Neuronal stem cell (in vitro differentiated cells): ENCODE results near the gene MIGA2.

Experiments
- DNase-seq: peaks from one replicate; pipeline ENCODE4 v3.0.0-alpha.2; 2013; ENCODE audit warnings: low spot score
- H2AFZ ChIP-seq: one replicate; pipeline ENCODE4 v1.6.1; 2013; ENCODE audit warnings: mild to moderate bottlenecking, low read length, inconsistent platforms
- H2AK5ac ChIP-seq: 2 replicates; pipeline ENCODE4 v1.6.1; 2013; ENCODE audit warnings: low read depth, mild to moderate bottlenecking, inconsistent platforms, low read length, moderate library complexity, mixed read lengths
- H2BK120ac ChIP-seq: 2 replicates; pipeline ENCODE4 v1.6.1; 2013; ENCODE audit warnings: low read depth, mild to moderate bottlenecking, inconsistent platforms, low read length, moderate library complexity, mixed read lengths
- H2BK12ac ChIP-seq: one replicate; pipeline ENCODE4 v1.6.1; 2013; ENCODE audit warnings: low read length, inconsistent platforms
- H2BK15ac ChIP-seq: 2 replicates; pipeline ENCODE4 v1.6.1; 2013; ENCODE audit warnings: mild to moderate bottlenecking, low read length, inconsistent platforms, mixed read lengths
- H2BK5ac ChIP-seq: one replicate; pipeline ENCODE4 v1.6.1; 2013; ENCODE audit warnings: inconsistent platforms, mild to moderate bottlenecking, low read length, moderate library complexity
- H3K14ac ChIP-seq: one replicate; pipeline ENCODE4 v1.6.1; 2013; ENCODE audit warnings: low read length, inconsistent platforms
- H3K18ac ChIP-seq: 2 replicates; pipeline ENCODE4 v1.6.1; 2013; ENCODE audit warnings: low read length, inconsistent platforms
- H3K23ac ChIP-seq: 2 replicates; pipeline ENCODE4 v1.6.1; 2013; ENCODE audit warnings: low read depth, mild to moderate bottlenecking, mixed read lengths, low read length, inconsistent platforms; ENCODE audit not compliant: poor library complexity
- H3K27ac ChIP-seq: replicated peaks from 3 replicates; pipeline ENCODE4 v1.5.1; 2013; ENCODE audit warnings: low read length, inconsistent platforms
- H3K27me3 ChIP-seq, 3 experiments: 2 replicates each; pipeline ENCODE4 v1.6.1; 2013; ENCODE audit warnings: low read length in 3 of 3, mild to moderate bottlenecking in 2 of 3, inconsistent platforms in 1 of 3, low read depth in 1 of 3, mixed read lengths in 1 of 3, moderate library complexity in 1 of 3; ENCODE audit not compliant: control insufficient read depth in 3 of 3, insufficient read depth in 3 of 3
- H3K36me3 ChIP-seq, 2 donors: replicated peaks in 1 of 2; 2 replicates each; pipeline ENCODE4 v1.6.1; 2013; ENCODE audit warnings: low read length in 2 of 2; ENCODE audit not compliant: control insufficient read depth in 2 of 2, insufficient read depth in 2 of 2
- H3K4ac ChIP-seq: 2 replicates; pipeline ENCODE4 v1.6.1; 2013; ENCODE audit warnings: inconsistent platforms, mild to moderate bottlenecking, low read length, moderate library complexity
- H3K4me1 ChIP-seq, 2 donors: 1 replicate in 1 of 2; 2 replicates in 1 of 2; pipeline ENCODE4 v1.6.1; 2013; ENCODE audit warnings: low read length in 2 of 2, low read depth in 1 of 2; ENCODE audit not compliant: control insufficient read depth in 2 of 2, insufficient read depth in 1 of 2
- H3K4me2 ChIP-seq: one replicate; pipeline ENCODE4 v1.6.1; 2013; ENCODE audit warnings: mild to moderate bottlenecking, low read length, inconsistent platforms; ENCODE audit not compliant: insufficient read depth, poor library complexity, severe bottlenecking
- H3K4me3 ChIP-seq, 2 donors: 2 replicates each; pipeline ENCODE4 v1.5.1; 2013; ENCODE audit warnings: low read length in 2 of 2, mild to moderate bottlenecking in 2 of 2, inconsistent platforms in 1 of 2, moderate library complexity in 1 of 2
- H3K79me1 ChIP-seq: one replicate; pipeline ENCODE4 v1.6.1; 2013; ENCODE audit warnings: low read depth, mild to moderate bottlenecking, inconsistent platforms, low read length, moderate library complexity
- H3K9ac ChIP-seq: one replicate; pipeline ENCODE4 v1.6.1; 2013; ENCODE audit warnings: mild to moderate bottlenecking, low read depth, low read length, inconsistent platforms; ENCODE audit not compliant: poor library complexity
- H3K9me3 ChIP-seq, 2 donors: replicated peaks in 1 of 2; 2 replicates each; pipeline versions ENCODE3 to v1.6.1; 2013; ENCODE audit warnings: low read length in 2 of 2, mild to moderate bottlenecking in 2 of 2, inconsistent platforms in 1 of 2, low read depth in 1 of 2, mixed read lengths in 1 of 2, moderate library complexity in 1 of 2; ENCODE audit not compliant: control insufficient read depth in 2 of 2, insufficient read depth in 1 of 2
- H4K8ac ChIP-seq: one replicate; pipeline ENCODE4 v1.6.1; 2013; ENCODE audit warnings: low read depth, mild to moderate bottlenecking, inconsistent platforms, low read length, moderate library complexity
- H4K91ac ChIP-seq: one replicate; pipeline ENCODE4 v1.6.1; 2013; ENCODE audit warnings: low read length, low read depth, mild to moderate bottlenecking, inconsistent platforms; ENCODE audit not compliant: poor library complexity
- WGBS, 2 donors: extraction: QIAGEN DNeasy Blood & Tissue Kit; methylation state at CpG; one replicate each; pipeline ENCODE4 v1.1.7; 2013; ENCODE audit warnings: missing lambda C conversion rate in 2 of 2, mixed read lengths in 1 of 2; ENCODE audit not compliant: insufficient read length in 2 of 2, insufficient replicate concordance in 1 of 2; ENCODE audit errors: extremely low coverage in 2 of 2; 5-methylcytosine and 5-hydroxymethylcytosine counted together

The MIGA2 gene

DNA sequence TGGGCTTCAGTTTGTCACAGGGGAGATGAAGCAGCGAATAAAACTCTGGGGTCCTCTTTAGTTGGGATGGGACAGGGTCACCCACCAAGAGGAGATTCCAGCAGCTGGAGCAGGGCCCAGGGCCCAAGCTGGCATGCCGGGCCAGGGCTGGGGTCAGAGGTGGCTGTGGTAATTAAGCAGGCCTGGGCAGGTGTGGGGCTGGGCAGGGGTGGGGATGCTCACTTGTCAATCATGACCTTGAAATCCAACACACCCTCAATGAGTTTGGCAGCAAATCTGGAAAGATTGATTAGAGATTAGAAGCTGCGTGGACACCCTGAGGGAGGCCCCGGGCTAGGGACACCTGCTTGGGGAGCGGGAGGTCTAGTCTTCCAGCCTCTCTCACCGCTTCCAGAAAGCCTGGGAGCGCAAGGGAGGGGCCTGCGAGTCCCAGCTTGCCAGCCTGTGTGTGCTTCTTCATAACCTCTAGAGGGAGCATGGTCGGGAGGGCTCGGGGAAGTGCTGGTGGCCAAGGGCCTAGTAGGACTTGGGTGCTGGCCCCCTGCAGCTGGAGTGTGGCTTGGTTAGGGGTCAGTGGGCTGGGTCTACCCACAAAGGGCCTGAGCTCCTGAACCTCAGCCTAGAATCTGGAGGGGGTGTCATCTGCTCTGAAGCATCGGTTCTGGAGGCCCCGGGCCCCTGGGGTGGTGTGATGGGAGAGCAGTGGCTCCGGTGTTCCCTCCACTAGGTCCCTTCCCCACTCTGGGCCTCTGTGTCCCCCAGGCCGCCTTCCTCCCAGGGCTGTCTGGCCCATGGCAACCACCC is 66.6 kb downstream of the MIGA2 start:
- Histone ChIP-seq H3K4me1 (no peaks in the 10 kb centered on the region), H3K79me1 (peaks cover 2% of the 10 kb centered on the region), H3K14ac (no peak overlapping the region), H3K9ac (no peak overlapping the region), H2AFZ (no peak overlapping the region), H3K27ac (no peak overlapping the region), H3K9me3 (no peaks in the 10 kb centered on the region), H3K27me3 (no peaks in the 10 kb centered on the region), H4K91ac (no peak overlapping the region), H3K36me3 (peaks cover 0 to 11% of the 10 kb centered on the region in 2 donors), H3K23ac (peak overlapping the region; percentile 65), H3K18ac (no peak overlapping the region), H2BK15ac (peak overlapping the region; percentile 58), H3K4ac (no peak overlapping the region), H2BK120ac (no peak overlapping the region), H2AK5ac (peak overlapping the region; percentile 92), H2BK12ac (no peak overlapping the region), H3K4me3 (no peak overlapping the region), H2BK5ac (no peak overlapping the region), H3K4me2 (no peak overlapping the region), H4K8ac (no peak overlapping the region)
- DNase-seq, result no peak
- no CpG with 5 or more reads among the region's 14 CpGs for WGBS, 2 donors

DNA sequence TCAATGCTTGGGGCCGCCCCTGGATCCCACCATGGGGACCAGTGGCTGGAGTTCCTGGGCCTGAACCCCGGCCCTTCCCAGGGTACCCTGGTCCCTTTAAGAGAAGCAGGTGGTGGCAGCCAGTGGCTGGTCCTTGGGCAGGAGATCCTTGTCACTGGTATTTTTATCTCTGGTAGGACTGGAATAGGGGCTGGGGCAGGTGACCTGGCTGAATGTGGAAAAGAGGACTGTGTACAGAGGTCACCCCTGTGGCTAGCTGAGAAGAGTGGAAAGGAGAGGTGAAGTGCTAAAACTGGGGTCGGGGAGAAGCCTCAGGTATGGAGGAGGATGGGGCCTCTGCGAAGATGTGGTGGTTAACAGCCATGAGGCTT is 67.2 kb downstream of the MIGA2 start:
- Histone ChIP-seq H3K4me2 (no peak overlapping the region), H2BK12ac (no peak overlapping the region), H3K79me1 (peaks cover 2% of the 10 kb centered on the region), H3K4me3 (no peak overlapping the region), H3K23ac (peak overlapping the region; percentile 65), H2BK5ac (no peak overlapping the region), H3K9me3 (no peaks in the 10 kb centered on the region), H3K9ac (no peak overlapping the region), H3K14ac (no peak overlapping the region), H3K18ac (no peak overlapping the region), H2AFZ (no peak overlapping the region), H4K8ac (no peak overlapping the region), H3K27ac (no peak overlapping the region), H2BK120ac (no peak overlapping the region), H3K4me1 (no peaks in the 10 kb centered on the region), H3K36me3 (peaks cover 0 to 11% of the 10 kb centered on the region in 2 donors), H2BK15ac (no peak overlapping the region), H3K4ac (no peak overlapping the region), H2AK5ac (peak overlapping the region; percentile 32), H3K27me3 (no peaks in the 10 kb centered on the region), H4K91ac (no peak overlapping the region)
- DNase-seq, result no peak
- no CpG with 5 or more reads among the region's 4 CpGs for WGBS, 2 donors

- DNase-seq, result no peak
- no peak overlapping the region for H3K4me2 ChIP-seq
- no peak overlapping the region for H2BK12ac ChIP-seq
- H2BK120ac ChIP-seq, result no peak overlapping the region
- no peaks in the 10 kb centered on the region for H3K9me3 ChIP-seq
- H2BK15ac ChIP-seq, result no peak overlapping the region
- no peak overlapping the region for H4K91ac ChIP-seq
- no peak overlapping the region for H2BK5ac ChIP-seq
- no peak overlapping the region for H3K23ac ChIP-seq
- no peak overlapping the region for H4K8ac ChIP-seq
- no peak overlapping the region for H2AFZ ChIP-seq
- H3K27me3 ChIP-seq, result peaks cover 0 to 1% (median 0%) of the 10 kb centered on the region in 3 experiments
- no peak overlapping the region for H3K14ac ChIP-seq
- H3K36me3 ChIP-seq, result peaks cover 0 to 11% of the 10 kb centered on the region in 2 donors
- no peak overlapping the region for H3K4me3 ChIP-seq
- H2AK5ac ChIP-seq, result no peak overlapping the region
- H3K18ac ChIP-seq, result peak overlapping the region; percentile 57
- H3K79me1 ChIP-seq, result peaks cover 2% of the 10 kb centered on the region
- no peaks in the 10 kb centered on the region for H3K4me1 ChIP-seq
- H3K9ac ChIP-seq, result no peak overlapping the region
- no peak overlapping the region for H3K4ac ChIP-seq
- no CpG with 5 or more reads among the region's 11 CpGs for WGBS, 2 donors
- no peak overlapping the region for H3K27ac ChIP-seq
These were observed 67.6 kb downstream of the MIGA2 start for GRCh38 chr9:129104051-129104450.

GRCh38 chr9:129105857-129106694 is 69.7 kb downstream of the MIGA2 start:
- DNase-seq, result no peak
- Histone ChIP-seq H2BK120ac (no peak overlapping the region), H3K9me3 (no peaks in the 10 kb centered on the region), H3K4me1 (peaks cover 3 to 6% of the 10 kb centered on the region in 2 donors), H2BK5ac (no peak overlapping the region), H3K14ac (peak overlapping the region; percentile 38), H3K79me1 (peaks cover 2% of the 10 kb centered on the region), H3K18ac (no peak overlapping the region), H2BK12ac (no peak overlapping the region), H3K23ac (no peak overlapping the region), H4K91ac (no peak overlapping the region), H3K36me3 (peaks cover 0 to 11% of the 10 kb centered on the region in 2 donors), H3K4ac (no peak overlapping the region), H4K8ac (no peak overlapping the region), H3K27ac (no peak overlapping the region), H3K9ac (peak overlapping the region; percentile 38), H3K27me3 (peaks cover 0 to 15% (median 0%) of the 10 kb centered on the region in 3 experiments), H3K4me3 (no peak overlapping the region), H3K4me2 (no peak overlapping the region), H2AK5ac (peak overlapping the region; percentile 81), H2BK15ac (no peak overlapping the region), H2AFZ (no peak overlapping the region)
- no CpG with 5 or more reads among the region's 17 CpGs for WGBS, 2 donors
